Activated T-cell treated with anti-CD3 and anti-CD28 coated beads for 24 hours (primary cell): ENCODE data around the gene WDFY4.

Experiments
- DNase-seq: peaks from one replicate; pipeline ENCODE4 v3.0.0-alpha.2; 2020; ENCODE audit warnings: low read depth

The WDFY4 gene

DNA sequence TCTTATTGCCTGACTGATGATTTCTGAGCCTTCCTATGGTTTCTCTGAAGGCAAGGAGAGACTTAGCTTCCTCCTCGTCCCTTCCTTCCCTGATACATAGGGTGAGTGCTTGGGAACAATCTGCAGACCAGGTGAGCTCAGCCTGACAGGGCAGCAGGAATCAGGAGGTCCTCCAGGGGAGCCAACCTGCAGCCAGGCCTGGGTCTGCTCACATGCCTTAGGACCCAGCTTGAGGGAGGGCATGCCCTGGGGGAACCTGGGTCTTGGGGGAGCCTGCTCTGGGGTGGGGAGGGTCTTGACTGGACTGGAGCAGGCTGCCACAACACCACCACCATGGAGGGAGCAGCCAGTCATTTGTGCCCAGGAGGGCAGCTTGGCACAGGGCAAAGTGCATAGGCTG lies 197.3 kb downstream of the WDFY4 start:
- no peak for DNase-seq

DNA sequence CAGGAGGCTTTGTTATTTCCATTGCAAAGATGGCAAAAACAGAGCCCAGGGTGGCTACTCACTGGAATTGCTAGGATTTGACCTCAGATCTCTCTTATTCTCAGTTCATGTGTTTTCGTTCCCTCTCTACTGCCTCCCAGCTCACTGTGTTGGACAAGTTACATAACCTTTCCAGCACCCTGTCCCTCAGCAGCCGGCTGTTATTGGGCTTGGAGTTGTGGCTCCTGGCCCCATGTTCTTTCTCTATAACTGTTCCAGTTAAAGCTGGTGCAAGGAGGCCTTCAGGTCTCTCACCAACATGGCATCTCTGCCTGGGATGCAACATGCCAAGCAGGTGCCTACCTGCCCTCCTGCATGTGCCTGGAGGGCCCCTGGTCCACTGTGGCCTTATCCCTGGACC lies 198.2 kb downstream of the WDFY4 start:
- no peak for DNase-seq

DNA sequence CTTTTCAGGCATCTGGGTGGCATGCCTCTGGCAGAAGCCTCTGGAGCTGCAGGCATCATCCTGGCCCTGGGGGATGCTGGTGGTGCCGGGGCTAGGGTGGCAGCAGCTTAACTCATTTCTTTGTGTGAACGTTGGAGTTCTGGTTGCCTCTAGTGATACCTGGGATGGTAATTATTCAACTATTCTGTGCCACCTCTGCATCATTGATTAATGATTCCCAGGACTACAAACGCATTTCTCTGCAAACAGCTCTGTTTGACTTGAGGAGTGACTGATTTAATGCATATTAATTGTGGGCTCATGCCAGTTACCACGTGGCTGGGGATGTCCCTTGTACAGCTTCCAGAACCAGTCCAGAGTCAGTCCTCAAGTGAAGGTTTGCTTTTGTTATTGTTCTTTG lies 199.0 kb downstream of the WDFY4 start:
- DNase-seq: no peak

DNA sequence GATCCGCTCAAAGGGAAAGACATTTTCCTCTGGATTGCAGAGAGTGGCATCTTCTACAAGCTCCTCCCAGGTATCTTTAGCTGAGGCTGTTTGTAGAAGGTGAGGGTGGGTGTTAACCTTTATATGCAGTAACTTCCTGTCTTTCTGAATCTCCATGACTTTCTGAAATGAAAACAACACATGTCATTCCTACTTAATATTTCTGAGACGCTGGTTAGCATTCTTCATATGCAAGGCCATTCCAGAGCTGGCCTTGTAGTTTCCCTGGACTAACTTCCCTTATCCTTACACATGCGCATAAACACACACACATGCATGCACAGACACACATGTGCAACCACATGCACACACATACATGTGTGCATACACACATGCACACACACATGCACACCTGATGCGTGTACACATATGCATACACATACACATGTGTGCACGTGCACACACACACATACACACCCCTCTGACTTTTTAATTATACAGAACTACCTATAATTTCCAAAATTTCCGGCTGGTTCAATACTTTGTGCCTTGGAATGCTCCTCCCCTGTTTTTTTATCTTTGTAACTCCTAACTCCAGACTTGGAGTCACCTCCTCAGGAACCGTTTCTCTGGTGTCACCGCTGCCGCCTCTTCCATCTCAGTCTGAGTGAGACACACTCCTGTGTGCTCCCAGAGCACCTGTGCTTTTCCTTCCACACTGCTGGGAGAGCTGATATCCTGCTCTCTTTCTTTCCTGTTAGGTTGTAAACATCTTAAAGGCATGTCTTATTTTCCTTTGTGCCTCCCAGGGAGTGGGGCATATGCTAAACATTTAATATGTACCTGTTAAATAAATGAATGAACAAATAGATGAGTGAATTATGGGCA lies 199.7 kb downstream of the WDFY4 start:
- DNase-seq: no peak

DNA sequence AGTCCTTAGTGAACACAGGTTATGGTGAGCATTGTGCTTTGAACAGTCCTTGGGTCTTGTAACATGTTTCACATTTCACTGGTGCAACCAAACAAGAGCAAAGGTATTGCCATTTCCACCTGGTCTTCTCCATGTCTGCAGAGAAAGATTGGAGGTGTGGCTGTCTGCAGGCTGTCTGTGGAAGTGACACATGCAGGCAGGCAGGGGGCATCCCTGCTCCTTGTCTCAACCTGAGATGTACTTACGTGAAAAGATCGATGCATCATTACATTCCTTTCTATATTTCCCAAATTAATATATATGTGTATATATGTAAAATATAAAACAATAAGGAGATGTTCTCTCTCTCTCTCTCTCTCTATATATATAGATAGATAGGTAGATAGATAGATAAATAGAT lies 200.7 kb downstream of the WDFY4 start:
- DNase-seq: no peak

DNA sequence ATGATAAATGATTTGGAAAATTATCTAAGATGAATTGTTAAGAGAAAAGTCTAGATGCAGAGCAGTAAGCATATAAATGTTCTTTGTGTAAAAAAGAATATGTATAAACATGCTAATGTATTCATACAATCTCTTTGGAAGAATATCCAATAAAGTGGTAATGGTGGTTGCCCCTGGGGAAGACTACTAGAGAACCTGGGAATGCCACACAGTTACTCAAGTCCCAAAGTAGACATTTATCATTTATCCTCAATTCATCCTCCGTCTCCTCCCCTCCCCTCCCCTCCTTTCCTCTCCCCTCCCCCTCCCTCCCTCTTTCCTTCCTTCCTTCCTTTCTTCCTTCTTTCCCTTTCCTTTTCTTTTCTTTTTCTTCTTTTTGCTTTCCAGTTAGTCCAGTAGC lies 203.3 kb downstream of the WDFY4 start:
- no peak for DNase-seq

DNA sequence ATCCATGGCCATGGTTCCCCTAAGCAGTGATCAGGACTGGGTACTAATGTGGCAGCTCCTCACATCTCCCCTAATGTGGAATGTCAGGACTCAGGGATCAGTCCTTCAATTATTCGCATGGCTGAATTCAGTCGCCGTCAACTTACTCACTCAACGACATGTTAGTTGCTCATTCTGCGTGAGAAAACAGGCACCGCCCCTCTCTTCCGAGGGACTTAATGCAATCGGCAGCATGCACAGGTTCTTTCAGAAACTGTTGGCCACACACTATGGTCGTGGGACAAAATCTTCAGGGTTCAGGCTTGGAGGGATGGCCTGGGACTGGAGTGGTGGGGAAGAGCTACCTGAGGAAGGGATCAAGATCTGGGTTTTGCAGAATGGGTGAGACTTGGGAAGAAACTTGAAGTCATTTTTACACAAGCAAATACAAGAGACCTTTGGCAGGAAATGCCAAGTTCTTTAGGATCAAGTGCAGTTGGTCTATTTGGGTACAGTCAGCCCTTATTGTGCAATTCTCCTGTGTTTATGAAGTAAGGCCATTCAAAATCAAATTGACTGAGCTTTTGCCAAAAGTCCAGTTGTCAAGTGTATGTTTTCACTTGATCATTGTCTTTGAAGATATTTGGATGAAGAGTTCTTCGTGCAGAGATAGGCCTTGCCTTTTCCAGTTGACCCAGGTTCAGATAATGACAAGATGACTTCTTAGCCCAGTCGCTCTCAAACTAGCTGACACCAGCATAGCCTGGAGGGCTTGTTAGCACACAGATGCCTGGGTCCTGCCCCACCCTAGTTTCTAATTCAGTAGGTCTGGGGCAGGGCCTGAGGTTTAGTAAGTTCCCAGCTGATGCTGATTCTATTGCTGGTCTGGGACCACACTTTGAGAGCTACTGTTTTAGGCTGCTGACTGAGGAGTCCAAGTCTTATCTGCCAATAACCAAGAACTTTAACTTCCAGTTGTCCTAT lies 206.5 kb downstream of the WDFY4 start:
- no peak for DNase-seq

DNA sequence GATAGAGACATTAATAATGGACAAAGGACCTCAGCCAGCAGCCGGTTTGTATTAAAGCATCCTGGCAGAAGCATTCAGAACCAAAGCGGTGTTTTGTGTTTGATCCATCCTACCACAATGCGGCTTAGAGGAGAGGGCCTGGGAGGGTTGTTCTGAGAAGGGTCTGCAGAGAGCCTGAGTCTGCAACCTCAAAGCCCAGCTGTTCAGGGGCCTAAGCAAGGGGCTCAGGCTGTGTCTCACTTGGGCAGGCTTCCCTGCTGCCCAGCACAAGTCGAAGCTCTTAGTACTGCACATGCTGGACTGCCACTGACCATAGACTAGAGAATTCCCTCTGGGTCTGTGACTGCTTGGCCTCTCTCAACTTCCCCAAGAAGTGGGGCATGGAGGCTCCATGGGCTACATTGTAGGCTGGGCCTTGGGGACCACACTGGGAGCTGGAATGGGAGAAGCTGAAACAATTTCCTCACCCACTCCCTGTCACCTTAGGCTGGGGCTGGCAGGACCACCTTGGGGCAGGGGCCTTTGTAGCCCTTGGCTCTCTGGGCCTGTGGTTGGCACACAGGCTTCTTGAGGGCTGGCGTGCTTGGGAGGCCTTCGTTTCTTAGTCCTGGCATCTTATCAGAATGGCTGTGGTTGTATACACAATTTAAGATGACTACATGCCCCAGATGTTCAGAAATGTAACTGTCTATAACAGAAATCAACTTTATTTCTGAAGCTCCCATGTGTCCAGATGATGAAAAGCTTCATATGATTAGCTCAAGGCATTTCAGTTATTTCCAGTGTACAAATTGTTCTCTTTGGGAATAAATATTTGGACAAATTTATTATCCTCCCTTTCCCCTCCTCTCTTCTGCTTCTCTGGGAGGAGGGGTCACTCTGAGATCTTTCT lies 210.5 kb downstream of the WDFY4 start:
- no peak for DNase-seq

DNA sequence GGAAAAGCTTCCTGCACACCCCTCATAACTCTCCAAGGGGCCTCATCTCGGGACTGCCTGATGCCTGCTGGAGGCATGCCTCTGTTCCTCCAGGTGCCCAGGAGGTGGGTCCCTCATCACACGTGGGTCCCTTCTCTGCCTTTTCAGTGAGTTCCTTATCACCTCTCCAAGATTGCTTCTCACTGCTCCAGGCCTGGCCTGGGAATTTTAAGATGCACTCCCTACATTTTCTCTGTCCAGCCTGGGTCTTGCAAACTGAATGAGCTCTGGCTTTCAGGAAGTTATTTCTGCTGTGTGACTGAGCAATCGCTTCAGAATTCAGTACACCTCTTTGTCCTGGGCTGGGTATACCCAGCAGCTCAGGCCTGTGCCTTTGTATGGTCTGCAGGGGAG lies 211.1 kb downstream of the WDFY4 start:
- DNase-seq: no peak

DNA sequence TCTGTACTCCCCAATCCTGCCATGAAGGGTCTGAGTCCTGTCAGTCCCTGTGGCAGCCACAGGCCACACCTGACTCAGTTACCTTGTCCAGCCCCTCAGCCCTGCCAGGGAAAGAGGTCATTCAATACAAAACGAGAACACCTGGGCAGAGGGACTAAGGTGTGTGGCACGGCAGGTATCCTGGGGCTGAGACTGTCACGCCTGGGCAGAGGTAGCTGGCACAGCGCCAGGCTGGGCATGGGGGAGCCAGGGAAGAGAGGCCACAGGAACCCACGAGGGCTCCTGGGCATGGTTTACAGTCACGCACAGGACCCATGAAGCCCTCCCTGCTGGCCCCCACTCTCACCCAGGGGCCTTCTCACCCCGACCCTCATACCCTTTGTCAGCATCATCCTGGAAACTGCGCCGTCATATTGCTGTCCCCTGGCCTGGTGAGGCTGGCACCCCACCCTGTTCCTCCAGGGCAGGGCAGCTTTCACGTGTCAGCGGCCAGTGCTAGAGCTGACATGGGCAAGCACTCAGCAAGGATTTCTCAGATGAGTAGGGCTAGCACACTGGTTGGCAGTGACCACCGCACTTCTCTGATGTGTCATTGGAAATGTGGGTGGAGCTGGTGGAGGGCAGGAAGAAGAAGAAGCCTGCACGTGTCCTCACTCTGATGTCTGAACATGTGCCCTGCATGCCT lies 212.2 kb downstream of the WDFY4 start:
- DNase-seq: no peak

DNA sequence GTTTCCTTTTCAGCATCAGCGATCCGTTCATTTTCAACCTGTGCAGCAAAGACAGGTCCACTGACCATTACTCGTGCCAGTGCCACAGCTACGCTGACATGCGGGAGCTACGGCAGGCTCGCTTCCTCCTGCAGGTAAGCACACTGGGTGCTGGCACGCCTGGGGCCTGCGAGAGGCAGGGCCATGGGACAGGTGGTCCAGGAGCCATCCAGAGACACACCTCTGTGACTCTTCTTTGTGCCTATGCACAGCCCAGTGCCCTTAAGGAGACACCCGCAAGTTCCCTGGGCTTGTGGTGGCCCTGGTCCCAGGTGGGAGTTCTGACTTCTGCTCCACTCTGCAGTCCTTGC lies 212.7 kb downstream of the WDFY4 start:
- no peak for DNase-seq

DNA sequence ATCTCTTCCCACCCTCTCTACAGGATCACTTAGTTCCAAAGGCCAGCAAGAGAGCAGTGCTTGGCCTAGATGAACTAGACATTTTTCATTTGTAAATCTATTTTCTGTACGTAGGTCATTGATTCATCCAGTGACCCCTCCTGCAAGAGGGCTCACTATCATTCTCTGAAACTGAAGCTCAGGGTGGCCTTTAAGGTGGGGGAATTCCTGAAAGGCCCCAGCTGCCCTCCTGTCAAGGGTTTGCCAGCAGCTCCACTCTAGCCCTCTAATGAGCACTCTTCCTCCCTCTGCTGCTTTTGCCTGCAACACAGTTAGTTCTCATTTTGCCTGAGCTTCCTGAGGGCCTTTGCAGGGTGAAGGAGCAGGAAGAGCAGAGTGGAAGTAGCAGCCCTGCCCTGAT lies 213.8 kb downstream of the WDFY4 start:
- DNase-seq: no peak

DNA sequence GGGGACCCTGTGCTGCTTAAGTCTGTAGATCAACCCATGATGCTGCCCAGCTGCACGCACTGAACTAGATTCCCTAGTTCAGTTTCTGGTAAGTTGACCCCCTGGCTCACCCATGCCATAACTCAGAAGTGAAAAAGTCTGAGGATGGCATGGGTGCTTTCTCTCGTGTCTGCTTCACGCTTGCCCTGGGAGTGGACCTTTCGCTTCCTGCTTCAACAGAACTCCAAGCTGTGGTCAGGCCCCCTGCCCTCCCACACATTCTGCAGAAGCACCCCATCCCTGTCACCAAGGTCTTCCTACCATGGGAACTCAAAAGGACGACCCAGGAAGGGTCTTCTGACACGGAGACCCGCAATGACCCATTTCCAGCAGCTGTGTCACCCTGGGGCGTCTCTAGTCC lies 215.1 kb downstream of the WDFY4 start:
- DNase-seq: no peak

DNA sequence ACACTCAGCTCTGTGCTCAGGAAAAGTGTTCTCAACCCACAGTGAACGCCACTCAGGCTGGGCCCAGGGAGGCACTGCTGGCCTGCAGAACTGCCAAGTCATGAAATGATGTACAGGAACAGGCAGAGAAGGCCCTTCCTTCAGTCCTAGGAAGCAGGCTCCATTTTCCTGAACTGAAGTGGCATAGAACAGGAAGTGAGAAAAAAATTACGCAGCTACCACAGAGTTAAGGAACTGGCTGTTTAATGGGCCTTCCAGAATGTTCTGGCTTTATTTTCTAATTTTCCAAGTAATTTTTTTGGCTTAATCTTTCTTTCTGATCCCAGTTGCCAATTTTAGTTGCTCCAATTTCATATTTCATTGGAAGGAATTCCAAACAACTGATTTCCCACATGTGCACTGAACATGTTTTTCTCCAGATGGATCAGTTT lies 215.7 kb downstream of the WDFY4 start:
- no peak for DNase-seq

DNA sequence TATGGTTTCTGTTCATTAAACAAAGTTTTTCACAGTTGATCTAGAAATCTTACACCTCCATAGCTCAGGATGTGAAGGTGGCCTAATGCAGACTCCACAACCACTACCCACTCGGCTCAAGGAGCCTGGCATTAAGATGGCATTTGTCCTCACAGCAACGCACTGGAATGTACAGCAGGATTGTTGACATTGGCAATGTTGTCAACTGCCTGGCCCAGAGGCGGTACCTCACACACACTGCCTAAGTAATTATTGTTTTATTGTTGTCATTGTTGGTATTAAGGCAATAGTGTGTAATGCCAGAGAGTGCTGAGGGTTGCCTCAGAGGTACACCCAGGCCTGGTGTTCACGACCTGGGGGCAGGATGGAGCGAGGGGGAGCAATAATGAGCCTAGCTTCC lies 216.6 kb downstream of the WDFY4 start:
- DNase-seq: no peak

DNA sequence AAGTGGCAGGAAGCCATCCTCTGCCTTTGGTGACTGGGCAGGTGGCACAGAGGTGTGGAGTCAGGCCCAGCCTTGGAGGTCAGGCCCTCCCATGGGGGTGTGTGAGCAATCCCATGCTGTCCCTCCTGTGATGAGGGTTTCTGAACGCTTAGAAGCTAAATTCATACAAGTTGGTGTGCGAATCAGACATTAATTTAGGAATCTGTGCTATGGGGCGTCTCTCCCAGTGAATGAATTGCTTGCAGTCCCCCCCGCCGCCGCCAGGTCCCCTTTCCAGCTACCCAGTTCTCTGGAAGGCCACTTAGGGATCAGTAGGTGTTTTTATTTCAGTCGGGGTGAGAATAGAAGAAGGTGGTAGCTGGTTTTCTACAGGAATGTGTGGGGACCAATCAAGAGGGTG lies 217.4 kb downstream of the WDFY4 start:
- DNase-seq: no peak

DNA sequence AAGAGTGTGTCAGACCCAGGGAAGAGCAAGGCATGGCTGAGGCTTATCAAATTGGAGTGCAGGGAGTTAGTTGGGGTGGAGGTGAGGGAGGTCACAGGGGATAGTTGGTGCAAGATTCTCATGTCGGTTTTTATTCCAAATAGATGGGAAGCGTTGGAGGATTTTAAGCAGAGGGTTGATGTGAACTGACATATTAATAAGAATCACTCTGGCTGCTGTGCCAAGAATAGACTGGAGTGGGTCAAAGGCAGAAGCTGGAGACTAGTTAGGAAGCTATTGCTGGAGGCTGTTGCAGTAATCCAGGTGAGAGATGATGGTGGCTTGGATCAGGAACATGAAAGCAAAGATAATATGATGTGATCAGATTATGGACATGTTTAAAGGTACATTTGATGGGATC lies 218.5 kb downstream of the WDFY4 start:
- DNase-seq: no peak

DNA sequence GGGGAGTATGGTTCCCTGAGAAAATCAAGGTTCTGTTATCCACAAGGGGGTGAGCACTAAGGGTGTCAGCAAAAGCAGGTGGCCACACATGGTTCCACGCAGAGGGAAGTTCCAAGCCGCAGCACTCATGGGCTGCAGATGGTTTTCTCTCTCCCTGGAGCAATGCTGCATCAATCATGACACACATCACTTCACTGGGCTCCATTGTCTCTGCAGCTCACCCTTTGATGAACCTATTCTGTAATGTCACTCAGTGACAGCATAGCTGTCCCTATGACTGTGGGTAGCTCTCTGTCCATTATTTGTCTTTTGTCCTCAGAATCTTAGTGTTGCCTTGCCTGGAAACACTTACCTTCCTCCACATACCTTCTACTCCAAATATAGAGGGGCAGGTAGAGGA lies 220.2 kb downstream of the WDFY4 start:
- no peak for DNase-seq

DNA sequence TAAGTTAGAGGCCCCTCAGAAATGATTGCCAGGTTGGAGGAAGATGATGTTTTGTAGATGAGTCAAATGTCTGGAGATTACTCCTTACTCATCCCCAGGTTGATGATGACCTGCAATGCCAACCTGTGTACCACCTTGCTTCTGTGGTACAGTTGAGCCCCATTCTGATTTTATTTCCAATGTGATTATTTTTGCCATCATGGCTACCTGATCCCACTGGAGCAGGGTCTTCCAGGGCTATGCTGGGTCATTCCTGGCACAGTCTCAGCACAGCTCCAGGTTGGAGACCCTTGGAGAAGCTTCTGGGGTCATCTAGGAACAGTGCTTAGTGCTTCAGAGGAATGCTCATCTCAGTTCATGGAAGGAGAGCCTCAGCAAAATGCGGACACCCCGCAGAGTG lies 220.6 kb downstream of the WDFY4 start:
- no peak for DNase-seq

DNA sequence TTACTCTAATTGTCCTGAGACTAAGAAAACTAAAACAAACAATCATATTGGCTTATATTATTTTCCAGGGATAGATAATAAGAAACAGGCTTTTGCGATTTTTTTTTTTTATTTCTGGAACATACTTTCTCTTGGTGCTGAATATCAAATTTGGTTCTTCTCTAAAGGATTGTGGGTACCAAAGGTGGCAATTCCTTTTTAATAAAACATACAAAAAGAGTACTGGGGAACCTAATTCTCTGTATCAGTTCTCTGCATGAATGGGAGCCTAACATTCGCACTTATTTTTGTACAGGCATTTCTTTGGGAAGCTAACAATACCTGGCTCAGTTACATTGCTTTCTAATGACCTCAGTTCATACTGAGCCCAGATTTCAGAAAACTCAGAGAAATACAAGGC lies 222.2 kb downstream of the WDFY4 start:
- no peak for DNase-seq

DNA sequence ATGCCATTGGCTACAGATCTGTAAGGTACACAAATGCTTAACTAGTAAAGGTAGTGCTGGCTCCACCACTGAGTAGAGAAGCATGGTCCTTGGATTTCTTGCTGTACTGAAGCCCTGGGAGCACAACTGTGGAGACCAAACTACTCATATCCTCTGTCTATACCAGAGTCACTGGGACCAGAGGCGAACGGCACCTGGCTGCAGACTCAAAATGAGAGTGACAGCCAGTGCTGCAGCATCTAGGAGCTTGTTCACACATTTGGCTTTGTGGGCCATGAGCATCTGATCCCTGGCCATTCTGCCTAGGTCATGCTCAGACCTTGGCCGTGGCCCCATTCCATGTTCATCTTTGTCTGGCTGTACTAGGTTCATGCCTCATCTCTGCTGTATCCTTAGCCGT lies 223.1 kb downstream of the WDFY4 start:
- no peak for DNase-seq

DNA sequence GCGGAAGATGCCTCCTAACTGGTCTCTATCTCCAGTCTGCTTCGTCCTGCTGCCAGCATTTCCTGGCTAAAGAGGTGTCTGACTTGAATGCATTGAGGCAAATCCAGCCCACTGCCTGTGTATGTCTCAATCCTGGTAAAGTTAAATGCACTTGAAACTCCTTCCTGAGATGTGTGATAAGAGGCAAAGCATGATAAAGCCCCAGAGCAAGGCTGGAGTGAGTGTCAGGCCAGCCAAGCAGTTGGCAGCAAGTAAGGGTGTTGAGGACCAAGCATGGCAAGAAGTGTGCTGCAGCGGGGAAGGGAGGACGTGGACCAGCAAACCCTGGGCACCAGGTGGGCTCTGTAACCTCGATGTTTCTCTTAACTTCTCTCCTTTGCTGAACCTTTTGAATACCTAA lies 225.9 kb downstream of the WDFY4 start:
- no peak for DNase-seq
